ENCODE measurements around the gene CLN6.

DNA sequence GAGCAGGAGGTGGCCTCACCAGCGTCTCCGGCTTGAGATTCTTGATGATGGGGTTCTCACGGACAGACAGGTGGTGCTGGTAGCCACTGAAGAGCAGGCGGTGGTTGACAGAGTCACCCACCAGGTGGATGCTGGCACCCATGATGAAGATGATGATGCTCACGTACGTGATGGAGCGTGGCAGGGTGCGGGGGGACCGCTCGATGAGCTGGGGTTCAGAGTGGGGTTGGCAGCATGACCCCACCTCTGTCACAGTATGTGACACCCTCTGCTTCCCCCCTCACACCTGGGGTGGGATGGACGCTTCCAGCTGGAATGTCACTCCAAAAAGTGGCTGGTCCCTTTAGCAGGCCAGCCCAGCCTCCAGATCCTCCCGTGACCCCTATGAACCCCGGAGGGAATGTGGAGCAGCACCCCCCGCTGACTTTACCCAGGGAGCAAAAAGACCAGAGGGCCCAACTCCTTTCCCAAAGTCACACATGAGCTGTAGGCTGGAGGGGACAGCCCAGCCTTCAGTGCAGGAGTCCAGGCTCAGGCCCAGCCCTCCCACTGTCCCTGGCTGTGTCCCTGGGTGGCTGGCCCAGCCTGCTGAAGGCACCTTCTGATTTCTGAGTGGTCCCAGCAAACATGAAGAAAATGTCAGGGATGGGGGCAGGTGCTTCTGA lies 17.7 kb downstream of the CLN6 start:
- TF ChIP-seq, protein P1, sequence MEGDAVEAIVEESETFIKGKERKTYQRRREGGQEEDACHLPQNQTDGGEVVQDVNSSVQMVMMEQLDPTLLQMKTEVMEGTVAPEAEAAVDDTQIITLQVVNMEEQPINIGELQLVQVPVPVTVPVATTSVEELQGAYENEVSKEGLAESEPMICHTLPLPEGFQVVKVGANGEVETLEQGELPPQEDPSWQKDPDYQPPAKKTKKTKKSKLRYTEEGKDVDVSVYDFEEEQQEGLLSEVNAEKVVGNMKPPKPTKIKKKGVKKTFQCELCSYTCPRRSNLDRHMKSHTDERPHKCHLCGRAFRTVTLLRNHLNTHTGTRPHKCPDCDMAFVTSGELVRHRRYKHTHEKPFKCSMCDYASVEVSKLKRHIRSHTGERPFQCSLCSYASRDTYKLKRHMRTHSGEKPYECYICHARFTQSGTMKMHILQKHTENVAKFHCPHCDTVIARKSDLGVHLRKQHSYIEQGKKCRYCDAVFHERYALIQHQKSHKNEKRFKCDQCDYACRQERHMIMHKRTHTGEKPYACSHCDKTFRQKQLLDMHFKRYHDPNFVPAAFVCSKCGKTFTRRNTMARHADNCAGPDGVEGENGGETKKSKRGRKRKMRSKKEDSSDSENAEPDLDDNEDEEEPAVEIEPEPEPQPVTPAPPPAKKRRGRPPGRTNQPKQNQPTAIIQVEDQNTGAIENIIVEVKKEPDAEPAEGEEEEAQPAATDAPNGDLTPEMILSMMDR (IDR thresholded peaks at IDR 0.05) = no peak
- no peak for TF ChIP-seq POLR2A (IDR thresholded peaks at IDR 0.05)
